ENCODE measurements around the gene FRMPD1. TPM values are rescaled to one million over a fixed set of nuclear protein-coding genes. Genes with fewer than 3 reads are reported as not detected.

FRMPD1 gene
- total RNA-seq, 1 donor from 2014 or later = not detected

GRCh38 chr9:37775216-37775919, 124.6 kb downstream of the FRMPD1 start:
- no peak overlapping the region for H3K4me3 ChIP-seq
- H3K27me3 ChIP-seq = no peaks in the 10 kb centered on the region
- H3K36me3 ChIP-seq = peaks cover 35 to 62% of the 10 kb centered on the region in 2 donors
- H3K4me1 ChIP-seq = no peaks in the 10 kb centered on the region
- DNase-seq (ENCODE audit: low spot score in 2 of 2) = no peak
- no peaks in the 10 kb centered on the region for H3K9me3 ChIP-seq
- intact Hi-C loops (cut with DNase I) = no loop called here
- TF ChIP-seq CTCF (IDR thresholded peaks at IDR 0.05) = no peak
- no peak overlapping the region for H3K27ac ChIP-seq

- H3K36me3 ChIP-seq = peaks cover 29 to 60% of the 10 kb centered on the region in 2 donors
- no peak for DNase-seq (ENCODE audit: low spot score in 2 of 2)
- no peak overlapping the region for H3K4me3 ChIP-seq
- no peak for TF ChIP-seq CTCF (IDR thresholded peaks at IDR 0.05)
- no peaks in the 10 kb centered on the region for H3K9me3 ChIP-seq
- H3K4me1 ChIP-seq = no peaks in the 10 kb centered on the region
- no peak overlapping the region for H3K27ac ChIP-seq
- H3K27me3 ChIP-seq = no peaks in the 10 kb centered on the region
- intact Hi-C loops (cut with DNase I) = no loop called here
Observed at GRCh38 chr9:37776328-37776727, 125.6 kb downstream of the FRMPD1 start.

- Histone ChIP-seq H3K9me3 (no peaks in the 10 kb centered on the region), H3K27ac (no peak overlapping the region), H3K4me3 (no peak overlapping the region), H3K36me3 (peaks cover 24 to 75% of the 10 kb centered on the region in 2 donors), H3K27me3 (no peaks in the 10 kb centered on the region), H3K4me1 (peaks cover 0 to 3% of the 10 kb centered on the region in 2 donors)
- no peak for DNase-seq (ENCODE audit: low spot score in 2 of 2)
- TF ChIP-seq CTCF (IDR thresholded peaks at IDR 0.05) = no peak
- intact Hi-C loops (cut with DNase I) = no loop called here
Observed at GRCh38 chr9:37778534-37778933, 127.8 kb downstream of the FRMPD1 start.

- no peak for DNase-seq (ENCODE audit: low spot score in 2 of 2)
- H3K27ac ChIP-seq = peak overlapping the region; percentile 78 to 81
- H3K4me1 ChIP-seq = peaks cover 0 to 10% of the 10 kb centered on the region in 2 donors
- H3K9me3 ChIP-seq = no peaks in the 10 kb centered on the region
- TF ChIP-seq CTCF (IDR thresholded peaks at IDR 0.05) = no peak
- intact Hi-C loops (cut with DNase I) = loop anchor here (10.0 kb wide), 2 partner anchors 121 to 189 kb away; partner anchors contain the start of genes SLC25A51 and TOMM5
- H3K4me3 ChIP-seq = peak overlapping the region; percentile 89 to 90
- no peaks in the 10 kb centered on the region for H3K27me3 ChIP-seq
- H3K36me3 ChIP-seq = peaks cover 8 to 38% of the 10 kb centered on the region in 2 donors
Observed at GRCh38 chr9:37784291-37784615, 133.5 kb downstream of the FRMPD1 start.

GRCh38 chr9:37784616-37785483, 134.1 kb downstream of the FRMPD1 start, which contains the start of gene EXOSC3:
TSS of gene EXOSC3 (minus strand) at chr9:37785064. CDS start at chr9:37785044, 20 bp downstream.
- peaks cover 0 to 10% of the 10 kb centered on the region in 2 donors for H3K4me1 ChIP-seq
- no peaks in the 10 kb centered on the region for H3K9me3 ChIP-seq
- H3K4me3 ChIP-seq = peak within 1 kb of the TSS; percentile 89 to 90
- peaks cover 8 to 32% of the 10 kb centered on the region in 2 donors for H3K36me3 ChIP-seq
- peak in 1 of 3 experiments; percentile 13 for TF ChIP-seq CTCF (IDR thresholded peaks at IDR 0.05)
- no peaks in the 10 kb centered on the region for H3K27me3 ChIP-seq
- intact Hi-C loops (cut with DNase I) = loop anchor here (1.0 to 10.0 kb wide), 3 partner anchors 15 to 190 kb away; partner anchors contain the start of genes DCAF10, SLC25A51 and TOMM5
- DNase-seq (ENCODE audit: low spot score in 2 of 2) = peak; percentile 23 to 93
- peak within 1 kb of the TSS; percentile 78 to 81 for H3K27ac ChIP-seq
